ENCODE data around the gene DICER1.

The DICER1 gene

DNA sequence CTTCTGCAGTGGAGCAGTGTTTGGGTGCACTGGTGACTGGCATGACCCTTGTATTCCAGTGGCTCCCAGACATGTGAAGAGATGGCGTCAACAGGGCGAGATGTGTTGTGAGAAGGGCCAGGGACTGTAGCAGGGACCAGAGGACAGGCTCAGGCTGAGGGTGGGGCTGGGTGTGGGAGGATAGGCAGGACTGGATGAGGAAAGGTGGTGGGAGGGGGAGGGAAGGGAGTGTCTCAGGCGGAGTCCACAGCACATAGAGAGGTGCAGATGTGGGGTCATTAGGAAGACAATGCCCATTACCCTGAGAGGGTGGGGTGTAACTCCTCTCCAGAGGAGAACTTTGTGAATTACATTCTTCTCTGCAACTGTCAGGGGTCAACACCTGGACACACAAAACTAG lies 78.5 kb downstream of the DICER1 start:
- FAIRE-seq, result no peak

- FAIRE-seq, result no peak
Observed at GRCh38 chr14:95077345-95077744, 80.0 kb downstream of the DICER1 start.

- no peak for FAIRE-seq
Observed at GRCh38 chr14:95075789-95076188, 81.5 kb downstream of the DICER1 start.

DNA sequence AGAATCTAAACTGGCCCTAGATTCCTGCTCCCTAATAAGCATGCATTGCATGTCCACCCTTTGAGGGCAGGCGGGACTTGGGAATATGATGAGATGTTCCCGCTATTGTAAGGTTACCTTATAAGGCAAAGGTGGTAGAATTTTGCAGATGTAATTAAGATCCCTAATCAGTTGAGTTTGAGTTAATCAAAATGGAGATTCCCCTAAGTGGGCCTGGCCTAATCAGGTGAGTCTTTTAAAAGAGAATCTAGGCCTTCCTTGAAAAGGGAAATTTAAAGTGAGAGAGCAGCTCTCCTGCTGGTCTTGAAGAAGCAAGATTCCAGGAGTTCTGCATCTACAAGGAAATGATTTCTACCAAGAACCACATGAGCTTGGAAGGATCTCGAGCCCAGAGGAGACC lies 83.4 kb downstream of the DICER1 start:
- FAIRE-seq, result no peak

GRCh38 chr14:95072310-95072905 lies 84.9 kb downstream of the DICER1 start:
- FAIRE-seq, result no peak

GRCh38 chr14:95071649-95072280 lies 85.6 kb downstream of the DICER1 start:
- no peak for FAIRE-seq

DNA sequence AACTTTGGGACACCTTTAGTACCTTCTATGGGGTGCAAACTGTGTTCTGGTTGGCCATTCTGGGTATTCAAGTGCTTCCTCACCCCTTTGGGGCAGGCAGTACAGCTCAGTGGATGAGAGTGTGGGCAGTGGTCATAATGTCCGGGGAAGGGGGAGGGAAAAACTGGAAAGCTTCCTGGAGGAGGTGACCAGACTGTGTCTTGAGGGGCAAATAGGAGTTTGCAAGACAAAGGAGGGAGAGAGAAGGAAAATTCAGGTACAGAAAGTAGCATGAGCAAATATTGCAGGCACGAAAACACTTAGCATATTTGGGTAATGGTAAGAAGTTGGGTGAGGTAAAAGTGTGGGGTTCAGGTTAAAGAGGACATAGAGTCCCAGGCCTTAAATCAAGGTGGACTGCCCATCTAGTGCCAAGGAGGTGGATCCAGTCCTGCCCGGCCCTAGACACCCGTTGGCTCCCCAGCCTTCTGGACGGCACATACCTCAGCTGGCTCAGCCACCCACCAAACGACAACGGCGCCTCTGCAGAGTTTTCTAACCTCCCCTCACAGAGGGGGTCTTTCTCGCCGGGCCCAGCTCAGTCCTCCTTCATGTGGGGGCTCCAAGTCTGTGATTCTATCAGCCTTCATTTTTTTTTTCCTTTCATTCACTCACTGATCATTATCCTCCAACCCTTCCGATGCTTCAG lies 86.4 kb downstream of the DICER1 start:
- no peak for FAIRE-seq

DNA sequence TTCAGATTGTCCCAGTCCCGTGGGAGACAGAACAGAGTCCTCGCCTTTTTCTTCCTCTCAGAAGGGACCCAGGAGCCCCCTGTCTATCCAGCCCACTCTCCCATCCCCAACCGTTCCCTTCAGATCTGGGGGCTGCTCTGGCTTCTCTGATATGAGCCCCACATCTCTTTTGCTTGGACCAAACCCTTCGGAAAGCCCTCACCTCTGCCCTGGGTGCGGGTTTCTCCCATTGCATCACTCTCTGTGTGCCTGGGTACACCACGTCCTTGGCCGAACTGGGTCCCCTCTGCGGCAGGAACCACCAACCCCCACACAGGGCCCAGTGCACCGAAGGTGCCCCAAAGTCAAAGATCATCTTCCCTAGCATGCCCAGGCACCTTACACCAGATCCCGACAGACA lies 87.8 kb downstream of the DICER1 start:
- FAIRE-seq, result no peak

DNA sequence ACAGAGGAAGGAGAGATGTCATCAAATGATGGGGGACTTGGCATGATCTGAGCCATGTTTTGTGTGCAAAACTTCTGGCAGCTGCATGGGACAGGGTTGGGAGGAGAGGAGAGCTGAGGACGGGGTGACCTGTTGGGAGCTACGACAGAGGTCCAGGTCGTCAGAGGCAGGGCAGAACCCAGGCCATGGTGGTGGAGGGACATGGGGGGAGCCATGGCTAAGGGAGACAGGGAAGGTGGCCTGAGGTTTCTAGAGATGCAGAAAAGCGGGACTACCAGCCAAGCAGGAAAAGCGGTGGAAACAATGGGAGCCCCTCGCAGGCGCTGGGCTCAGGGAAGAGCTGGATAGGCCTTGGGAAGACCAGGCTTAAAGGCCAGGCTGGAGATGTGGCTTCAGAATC lies 88.3 kb downstream of the DICER1 start:
- no peak for FAIRE-seq

- no peak for FAIRE-seq
Observed at GRCh38 chr14:95068521-95068920, 88.8 kb downstream of the DICER1 start.

- no peak for FAIRE-seq
Observed at GRCh38 chr14:95068080-95068479, 89.2 kb downstream of the DICER1 start.

DNA sequence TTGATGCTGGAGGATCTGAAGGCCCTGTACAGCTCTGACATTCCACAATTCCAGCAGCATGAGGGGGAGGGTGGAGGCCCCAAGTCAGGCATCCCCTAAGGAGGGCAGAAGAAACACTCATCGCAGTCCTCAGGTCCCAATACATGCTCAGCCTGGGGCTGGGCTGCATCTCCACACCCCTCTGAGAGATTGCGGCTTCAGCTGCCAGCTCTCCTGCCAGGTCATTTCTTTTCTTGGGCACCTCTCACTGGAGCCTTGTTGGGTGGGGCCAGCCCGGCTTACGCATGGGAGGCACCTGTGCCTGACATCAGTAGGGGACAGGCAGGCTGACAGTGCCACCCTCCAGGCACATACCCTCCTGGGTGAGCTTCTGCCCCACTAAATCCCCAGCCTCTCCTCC lies 89.8 kb downstream of the DICER1 start:
- FAIRE-seq, result no peak

DNA sequence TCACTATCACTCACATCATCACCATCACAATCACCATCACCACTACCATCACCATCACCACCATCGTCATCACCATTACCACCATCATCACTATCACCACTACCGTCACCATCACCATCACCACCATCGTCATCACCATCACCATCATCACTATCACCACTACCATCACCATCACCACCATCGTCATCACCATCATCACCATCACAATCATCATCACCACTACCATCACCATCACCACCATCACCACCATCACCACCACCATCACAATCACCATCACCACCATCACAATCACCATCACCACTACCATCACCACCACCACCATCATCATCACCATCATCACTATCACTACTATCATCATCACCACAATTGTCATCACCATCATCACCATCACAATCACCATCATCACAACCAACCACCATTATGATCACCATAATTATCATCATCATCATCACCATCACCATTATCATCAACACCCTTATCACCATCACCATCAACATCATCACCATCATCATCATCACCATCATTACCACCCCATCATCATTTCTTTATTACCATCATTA lies 90.8 kb downstream of the DICER1 start:
- no peak for FAIRE-seq

- FAIRE-seq, result no peak
Observed at GRCh38 chr14:95065411-95065810, 91.9 kb downstream of the DICER1 start.

GRCh38 chr14:95064734-95065133 lies 92.6 kb downstream of the DICER1 start:
- no peak for FAIRE-seq

GRCh38 chr14:95064256-95064655 lies 93.1 kb downstream of the DICER1 start:
- FAIRE-seq, result no peak

DNA sequence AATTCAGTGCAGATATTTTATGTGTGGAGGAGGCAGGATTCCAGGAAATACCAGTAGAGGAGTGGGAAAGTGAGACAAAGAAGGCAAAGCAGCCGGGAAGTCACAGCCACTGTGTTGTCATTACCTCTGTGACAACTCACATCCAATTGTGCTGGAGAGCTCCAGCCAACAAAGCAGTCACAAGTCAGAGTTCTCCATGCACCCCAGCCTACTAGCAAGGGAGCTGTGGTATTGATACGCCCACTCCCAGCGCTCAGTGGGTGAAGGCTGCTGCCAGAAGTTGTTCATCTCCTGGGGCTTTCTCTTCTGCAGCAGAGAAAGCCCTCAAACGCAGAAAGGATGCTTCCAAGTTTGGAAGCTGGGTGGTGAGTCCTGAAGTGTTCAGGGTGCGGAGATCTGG lies 93.9 kb downstream of the DICER1 start:
- FAIRE-seq, result no peak

DNA sequence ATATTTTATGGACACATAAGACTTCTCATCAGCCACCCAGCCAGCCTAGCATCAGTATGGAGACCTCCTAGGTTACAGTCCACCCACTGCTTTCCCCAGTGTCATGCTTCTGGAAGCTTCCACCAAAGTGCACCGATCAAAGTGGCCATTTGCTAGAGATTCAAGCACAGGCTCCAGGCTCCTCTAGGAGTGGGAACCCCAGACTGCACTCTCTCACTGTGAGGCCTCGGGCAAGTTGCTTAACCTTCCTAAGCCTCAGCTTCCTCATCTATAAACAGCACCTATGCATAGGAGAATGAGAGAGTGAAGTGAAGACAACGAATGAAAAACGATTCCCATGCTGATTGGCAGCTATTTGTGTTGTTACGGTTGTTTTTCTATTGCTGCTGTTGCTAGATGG lies 94.4 kb downstream of the DICER1 start:
- no peak for FAIRE-seq

DNA sequence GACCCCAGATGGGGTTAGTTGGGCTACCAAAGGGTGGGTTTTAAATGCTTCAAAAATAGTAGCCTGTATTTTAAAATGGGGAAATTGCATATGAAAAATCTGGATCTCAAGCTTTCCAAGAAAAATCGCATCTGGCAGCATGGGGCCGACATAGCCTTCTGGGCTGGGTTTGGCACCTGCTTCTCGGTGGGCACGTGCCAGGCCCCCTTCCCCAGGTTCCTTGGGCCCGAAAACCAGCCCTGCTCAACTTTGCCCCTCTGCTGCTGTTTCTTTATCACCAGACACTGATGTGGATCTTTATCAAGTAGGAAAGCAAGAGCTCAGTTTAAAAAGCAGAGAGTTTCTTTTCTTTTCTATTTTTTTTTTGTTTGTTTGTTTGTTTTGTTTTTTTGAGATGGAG lies 95.1 kb downstream of the DICER1 start:
- FAIRE-seq, result no peak

GRCh38 chr14:95061317-95062093 lies 95.8 kb downstream of the DICER1 start:
- FAIRE-seq, result no peak

- FAIRE-seq, result no peak
Observed at GRCh38 chr14:95059126-95059525, 98.2 kb downstream of the DICER1 start.

DNA sequence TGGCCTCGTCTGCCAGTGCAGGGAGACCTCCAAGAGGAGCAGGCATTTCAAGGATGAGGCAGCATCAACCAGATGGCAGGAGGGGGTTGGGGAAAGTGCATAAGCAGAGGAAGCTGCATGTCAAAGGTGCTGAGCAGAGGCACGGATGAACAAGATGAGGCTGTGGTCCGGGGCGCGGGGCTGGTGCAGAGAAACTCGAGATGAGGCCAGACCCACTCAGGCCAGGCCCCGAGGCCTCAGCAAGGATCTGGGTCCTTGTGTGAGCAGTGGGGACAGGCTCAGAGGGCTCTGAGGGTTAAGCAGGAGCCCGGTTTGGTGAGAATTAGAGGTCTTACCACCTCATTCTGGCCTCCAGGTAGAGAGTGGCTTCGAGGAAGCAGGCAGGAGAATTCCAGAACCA lies 98.8 kb downstream of the DICER1 start:
- no peak for FAIRE-seq

DNA sequence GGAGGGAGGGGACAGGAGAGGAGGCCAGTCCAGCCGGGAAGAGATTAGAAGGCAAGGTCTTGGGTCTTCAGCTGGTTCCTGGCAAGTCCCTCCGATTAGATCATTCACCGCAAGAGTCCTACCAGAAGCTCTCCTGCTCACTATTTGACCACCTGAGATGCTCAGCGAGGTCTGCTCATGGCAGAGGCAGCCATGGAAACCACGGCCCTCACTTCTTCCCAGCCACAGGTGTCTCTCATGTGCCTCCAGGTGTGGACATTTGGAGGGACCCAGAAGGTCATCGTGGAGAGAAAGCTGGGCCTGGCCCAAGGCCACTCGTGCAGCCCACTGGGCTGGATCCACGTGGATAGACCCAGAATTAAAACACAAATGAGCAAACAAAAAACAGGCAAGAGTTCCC lies 99.5 kb downstream of the DICER1 start:
- no peak for FAIRE-seq

Data from TTC549 (cell line).